Activated gamma-delta T cell treated with anti-CD3 and anti-CD28 coated beads, Interleukin-2, amount 50 U/mL, for 16 hours (primary cell): ENCODE results near the gene C6orf47.

Experiments
- DNase-seq: peaks from one replicate; pipeline ENCODE4 v3.0.0-alpha.2; 2020; ENCODE audit warnings: low read depth

Gene C6orf47

GRCh38 chr6:31614684-31615578, 45.6 kb downstream of the C6orf47 start, which contains the start of gene AIF1:
Gene AIF1 (plus strand): TSS chr6:31615234. CDS start chr6:31615330, 96 bp downstream.
- no peak for DNase-seq

GRCh38 chr6:31614075-31614619, 46.4 kb downstream of the C6orf47 start:
- DNase-seq: no peak

GRCh38 chr6:31610968-31611367, 49.6 kb downstream of the C6orf47 start:
- no peak for DNase-seq

DNA sequence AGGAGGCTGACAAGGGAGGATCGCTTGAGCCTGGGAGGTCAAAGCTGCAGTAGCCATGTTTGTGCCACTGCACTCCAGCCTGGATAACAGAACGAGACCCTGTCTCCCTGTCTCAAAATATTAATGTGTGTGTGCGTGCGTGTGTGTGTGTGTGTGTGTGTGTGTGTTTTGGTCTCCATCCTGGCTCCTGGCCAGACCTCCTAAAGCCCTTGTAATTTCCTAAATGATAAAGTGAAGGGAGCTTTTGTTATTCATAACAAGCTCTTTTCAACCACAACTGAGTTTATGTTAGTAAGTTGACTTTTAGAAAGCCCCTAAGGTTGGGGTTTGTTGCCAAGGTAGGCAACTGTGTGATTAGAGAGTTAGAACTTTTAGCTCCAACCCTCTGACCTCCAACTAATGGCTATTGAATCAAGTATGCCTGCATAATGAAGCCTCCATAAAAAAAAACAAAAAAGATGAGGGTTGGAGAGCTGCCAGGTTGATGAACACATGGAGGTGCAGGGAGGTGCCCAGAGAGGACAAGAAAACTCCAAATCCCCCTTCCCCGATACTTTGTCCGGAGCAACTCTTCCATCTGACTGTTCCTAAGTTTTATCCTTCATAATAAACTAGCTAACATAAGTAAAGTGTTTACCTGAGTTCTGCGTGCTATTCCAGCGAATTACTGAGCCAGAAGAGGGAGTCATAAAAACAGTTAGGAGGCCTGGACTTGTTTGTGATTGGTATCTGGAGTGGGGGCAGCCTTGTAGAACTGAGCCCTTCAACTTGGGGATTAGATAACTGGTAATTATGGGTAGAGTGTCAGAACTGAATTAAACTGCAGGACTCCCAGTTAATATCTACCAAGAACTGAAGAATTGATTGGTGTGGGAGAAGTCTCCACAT, 50.8 kb downstream of the C6orf47 start:
- DNase-seq: no peak
